H54 (cell line): ENCODE results near the gene RYR3.

Experiments used
- DNase-seq: peaks from one replicate; pipeline ENCODE4 v3.0.0; 2011; ENCODE audit warnings: low spot score, mixed read lengths; ENCODE audit not compliant: insufficient read length
- FAIRE-seq: peaks from 3 replicates; lab custom pipeline; 2011; peaks lifted over from hg19 to GRCh38; lab: Jason Lieb, UNC
- POLR2A ChIP-seq: IDR thresholded peaks from 2 replicates; pipeline ENCODE4 v1.6.1; 2011; ENCODE audit warnings: low read depth, mild to moderate bottlenecking, low read length

The RYR3 gene

GRCh38 chr15:33433821-33434220, 123.1 kb downstream of the RYR3 start:
- DNase-seq, result no peak
- no peak for TF ChIP-seq POLR2A
- no peak for FAIRE-seq

- DNase-seq (no peak), FAIRE-seq (no peak)
- TF ChIP-seq POLR2A, result no peak
These were observed 127.6 kb downstream of the RYR3 start for GRCh38 chr15:33438396-33438795.

DNA sequence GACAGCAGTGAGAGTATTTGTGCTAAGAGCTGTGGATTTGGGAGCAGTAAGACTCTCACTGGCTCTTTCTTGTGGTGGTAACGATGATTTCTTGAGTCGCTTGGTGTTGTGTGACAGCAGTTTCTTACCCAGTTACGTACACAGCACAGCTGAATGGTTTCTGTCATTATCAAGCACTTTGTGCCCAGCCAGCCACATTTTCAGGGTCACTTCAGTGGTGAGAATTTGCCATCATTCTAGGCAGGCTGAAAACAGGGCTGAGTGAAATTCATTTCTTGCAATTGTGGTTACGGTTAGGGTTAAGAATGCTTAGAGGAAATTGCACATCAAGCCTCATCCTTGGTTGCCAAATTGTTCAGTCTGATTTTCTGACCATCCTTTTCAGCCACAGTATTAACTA, 130.1 kb downstream of the RYR3 start:
- no peak for FAIRE-seq

GRCh38 chr15:33442449-33442848, 131.7 kb downstream of the RYR3 start:
- no peak for DNase-seq
- TF ChIP-seq POLR2A, result no peak
- FAIRE-seq, result no peak

More for the DNA sequence above, 130.1 kb downstream of the RYR3 start:
- DNase-seq, result no peak
- no peak for TF ChIP-seq POLR2A

GRCh38 chr15:33443708-33444107, 132.9 kb downstream of the RYR3 start:
- DNase-seq (no peak), FAIRE-seq (no peak)
- no peak for TF ChIP-seq POLR2A

DNA sequence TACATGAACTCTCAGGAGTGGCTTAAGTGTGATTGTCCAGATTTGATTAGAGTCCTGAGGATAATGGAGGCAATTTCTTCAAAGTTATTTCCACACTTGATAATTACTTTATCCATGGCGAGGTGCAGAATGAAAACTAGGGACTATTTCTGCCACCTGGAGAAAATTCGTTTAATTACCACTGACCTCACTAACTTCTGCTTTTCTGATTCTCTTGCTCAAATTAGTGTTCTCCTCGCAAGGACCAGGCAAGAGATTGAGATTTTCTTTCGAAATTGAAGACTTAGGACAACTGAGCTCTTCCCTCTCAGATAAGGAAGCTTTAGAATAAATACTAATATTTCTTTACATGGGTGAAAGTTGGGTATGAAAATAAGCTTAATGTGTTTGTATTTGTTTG, 135.2 kb downstream of the RYR3 start:
- TF ChIP-seq POLR2A, result no peak
- FAIRE-seq, result no peak
- DNase-seq, result no peak

- no peak for TF ChIP-seq POLR2A
- DNase-seq (no peak), FAIRE-seq (no peak)
These were observed 137.4 kb downstream of the RYR3 start for GRCh38 chr15:33448151-33448550.

- FAIRE-seq (no peak), DNase-seq (no peak)
- TF ChIP-seq POLR2A, result no peak
These were observed 138.3 kb downstream of the RYR3 start for GRCh38 chr15:33448961-33449606.

- no peak for TF ChIP-seq POLR2A
- FAIRE-seq, result no peak
- DNase-seq, result no peak
These were observed 139.0 kb downstream of the RYR3 start for GRCh38 chr15:33449810-33450209.

- no peak for TF ChIP-seq POLR2A
- FAIRE-seq, result no peak
- no peak for DNase-seq
These were observed 140.6 kb downstream of the RYR3 start for GRCh38 chr15:33451385-33451784.

GRCh38 chr15:33453761-33454160, 143.0 kb downstream of the RYR3 start:
- FAIRE-seq (no peak), DNase-seq (no peak)
- TF ChIP-seq POLR2A, result no peak

DNA sequence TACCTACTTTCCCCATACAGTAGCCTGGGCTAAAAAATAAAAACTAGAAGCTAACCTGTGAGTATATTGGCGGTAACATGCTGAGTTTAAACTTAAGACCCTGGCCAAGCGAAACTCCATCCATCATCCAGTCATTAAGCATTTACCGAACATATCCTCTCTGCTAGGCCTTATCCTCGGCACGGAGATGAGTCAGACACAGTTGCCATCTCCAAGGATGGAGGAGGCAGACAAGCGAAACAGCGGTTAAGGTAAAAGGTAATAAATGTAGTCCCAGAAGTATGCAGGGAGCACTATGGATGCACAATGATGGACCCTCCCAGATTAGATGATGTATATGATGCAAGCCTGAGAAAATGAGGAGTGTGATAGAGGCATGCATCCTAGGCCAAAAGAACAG, 143.6 kb downstream of the RYR3 start:
- FAIRE-seq, result no peak
- no peak for DNase-seq
- TF ChIP-seq POLR2A, result no peak

GRCh38 chr15:33454996-33455395, 144.2 kb downstream of the RYR3 start:
- DNase-seq (no peak), FAIRE-seq (no peak)
- TF ChIP-seq POLR2A, result no peak

DNA sequence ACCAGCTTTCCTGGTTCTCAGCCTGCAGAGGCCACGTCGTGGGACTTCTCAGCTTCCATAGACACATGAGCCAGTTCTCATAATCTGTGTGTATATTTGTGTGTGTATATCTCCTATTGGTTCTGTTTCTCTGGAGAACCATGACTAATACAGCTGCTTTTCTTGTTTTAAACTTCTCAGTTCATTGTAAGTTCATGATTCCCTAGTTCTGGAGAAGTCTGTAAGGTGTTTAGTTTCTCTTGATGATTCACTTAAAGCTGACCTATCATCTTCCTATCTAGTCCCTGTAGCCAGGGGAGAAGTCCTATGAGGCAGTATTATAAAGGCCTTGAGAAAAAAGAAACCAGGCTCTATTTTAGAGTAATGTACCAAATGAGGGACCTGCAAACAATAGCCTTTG, 147.7 kb downstream of the RYR3 start:
- no peak for TF ChIP-seq POLR2A
- no peak for DNase-seq
- FAIRE-seq, result no peak

- no peak for DNase-seq
- TF ChIP-seq POLR2A, result no peak
- FAIRE-seq, result no peak
These were observed 149.5 kb downstream of the RYR3 start for GRCh38 chr15:33460166-33460805.
